H1 (cell line): ENCODE measurements around the gene PSME2. TPM values are rescaled to one million over a fixed set of nuclear protein-coding genes. Genes with fewer than 3 reads are reported as not detected.

Experiments
- ATF2 ChIP-seq: IDR thresholded peaks from 2 replicates; pipeline ENCODE4 v1.6.1; 2012; ENCODE audit warnings: low read length, inconsistent platforms
- CEBPB ChIP-seq: IDR thresholded peaks from 2 replicates; pipeline ENCODE4 v1.6.1; 2012; ENCODE audit warnings: low read depth, low read length
- GABPA ChIP-seq: IDR thresholded peaks from 2 replicates; pipeline ENCODE4 v1.6.1; 2011; ENCODE audit warnings: mild to moderate bottlenecking, low read length, moderate library complexity, borderline replicate concordance; ENCODE audit not compliant: insufficient read depth
- JUND ChIP-seq: IDR thresholded peaks from 2 replicates; pipeline ENCODE4 v1.6.1; 2011; ENCODE audit warnings: mild to moderate bottlenecking, improper control_type of control experiment, low read length
- PHF8 ChIP-seq: fragments of 200-600 bp; sonication (generic); conservative IDR thresholded peaks from 2 replicates; pipeline ENCODE4 v1.7.1; 2012; ENCODE audit warnings: low read depth, mild to moderate bottlenecking, inconsistent platforms, low read length, moderate library complexity
- SP2 ChIP-seq: IDR thresholded peaks from 2 replicates; pipeline ENCODE4 v1.6.1; 2012; ENCODE audit warnings: mild to moderate bottlenecking, low read length, inconsistent platforms
- polyA plus RNA-seq, 7 experiments: library from polyadenylated mRNA; depleted of rRNA in 3 of 7; stranded (reverse) in 5 of 7; unstranded in 2 of 7; fragments of >200 nt in 5 of 7; fragments of 200-250 nt in 2 of 7; gene quantifications; 1 replicate in 5 of 7; 2 replicates in 1 of 7; 4 replicates in 1 of 7; pipeline versions ENCODE4 v1.2.1 to v1.2.3, GENCODE V29; 2011 to 2013; ENCODE audit warnings: missing spikeins in 2 of 7, mixed read lengths in 2 of 7
- total RNA-seq: library from RNA; stranded (reverse); fragmentation: NEBNext Ultra II Directional; extraction: Animal tissue kit (Norgen Biotek cat#: 25700); gene quantifications from 2 replicates; pipeline ENCODE4 v1.2.1, GENCODE V29; 2021
- TF ChIP-seq, protein P1 (sequence below): fragments of 300-600 bp; sonication (generic); IDR thresholded peaks from 2 replicates; pipeline ENCODE4 v1.7.1; 2012; ENCODE audit warnings: low read length, moderate library complexity, mild to moderate bottlenecking, inconsistent platforms; ENCODE audit not compliant: insufficient replicate concordance

PSME2 gene
- total and polyA plus RNA-seq, 2 of the 8 experiments (the other 6 are each of a cell fraction or from before 2014, with no cell fraction given), result 71.8 to 111 TPM

GRCh38 chr14:24146453-24146977 is at the start of gene PSME2 (continued):
- TF ChIP-seq, protein P1, sequence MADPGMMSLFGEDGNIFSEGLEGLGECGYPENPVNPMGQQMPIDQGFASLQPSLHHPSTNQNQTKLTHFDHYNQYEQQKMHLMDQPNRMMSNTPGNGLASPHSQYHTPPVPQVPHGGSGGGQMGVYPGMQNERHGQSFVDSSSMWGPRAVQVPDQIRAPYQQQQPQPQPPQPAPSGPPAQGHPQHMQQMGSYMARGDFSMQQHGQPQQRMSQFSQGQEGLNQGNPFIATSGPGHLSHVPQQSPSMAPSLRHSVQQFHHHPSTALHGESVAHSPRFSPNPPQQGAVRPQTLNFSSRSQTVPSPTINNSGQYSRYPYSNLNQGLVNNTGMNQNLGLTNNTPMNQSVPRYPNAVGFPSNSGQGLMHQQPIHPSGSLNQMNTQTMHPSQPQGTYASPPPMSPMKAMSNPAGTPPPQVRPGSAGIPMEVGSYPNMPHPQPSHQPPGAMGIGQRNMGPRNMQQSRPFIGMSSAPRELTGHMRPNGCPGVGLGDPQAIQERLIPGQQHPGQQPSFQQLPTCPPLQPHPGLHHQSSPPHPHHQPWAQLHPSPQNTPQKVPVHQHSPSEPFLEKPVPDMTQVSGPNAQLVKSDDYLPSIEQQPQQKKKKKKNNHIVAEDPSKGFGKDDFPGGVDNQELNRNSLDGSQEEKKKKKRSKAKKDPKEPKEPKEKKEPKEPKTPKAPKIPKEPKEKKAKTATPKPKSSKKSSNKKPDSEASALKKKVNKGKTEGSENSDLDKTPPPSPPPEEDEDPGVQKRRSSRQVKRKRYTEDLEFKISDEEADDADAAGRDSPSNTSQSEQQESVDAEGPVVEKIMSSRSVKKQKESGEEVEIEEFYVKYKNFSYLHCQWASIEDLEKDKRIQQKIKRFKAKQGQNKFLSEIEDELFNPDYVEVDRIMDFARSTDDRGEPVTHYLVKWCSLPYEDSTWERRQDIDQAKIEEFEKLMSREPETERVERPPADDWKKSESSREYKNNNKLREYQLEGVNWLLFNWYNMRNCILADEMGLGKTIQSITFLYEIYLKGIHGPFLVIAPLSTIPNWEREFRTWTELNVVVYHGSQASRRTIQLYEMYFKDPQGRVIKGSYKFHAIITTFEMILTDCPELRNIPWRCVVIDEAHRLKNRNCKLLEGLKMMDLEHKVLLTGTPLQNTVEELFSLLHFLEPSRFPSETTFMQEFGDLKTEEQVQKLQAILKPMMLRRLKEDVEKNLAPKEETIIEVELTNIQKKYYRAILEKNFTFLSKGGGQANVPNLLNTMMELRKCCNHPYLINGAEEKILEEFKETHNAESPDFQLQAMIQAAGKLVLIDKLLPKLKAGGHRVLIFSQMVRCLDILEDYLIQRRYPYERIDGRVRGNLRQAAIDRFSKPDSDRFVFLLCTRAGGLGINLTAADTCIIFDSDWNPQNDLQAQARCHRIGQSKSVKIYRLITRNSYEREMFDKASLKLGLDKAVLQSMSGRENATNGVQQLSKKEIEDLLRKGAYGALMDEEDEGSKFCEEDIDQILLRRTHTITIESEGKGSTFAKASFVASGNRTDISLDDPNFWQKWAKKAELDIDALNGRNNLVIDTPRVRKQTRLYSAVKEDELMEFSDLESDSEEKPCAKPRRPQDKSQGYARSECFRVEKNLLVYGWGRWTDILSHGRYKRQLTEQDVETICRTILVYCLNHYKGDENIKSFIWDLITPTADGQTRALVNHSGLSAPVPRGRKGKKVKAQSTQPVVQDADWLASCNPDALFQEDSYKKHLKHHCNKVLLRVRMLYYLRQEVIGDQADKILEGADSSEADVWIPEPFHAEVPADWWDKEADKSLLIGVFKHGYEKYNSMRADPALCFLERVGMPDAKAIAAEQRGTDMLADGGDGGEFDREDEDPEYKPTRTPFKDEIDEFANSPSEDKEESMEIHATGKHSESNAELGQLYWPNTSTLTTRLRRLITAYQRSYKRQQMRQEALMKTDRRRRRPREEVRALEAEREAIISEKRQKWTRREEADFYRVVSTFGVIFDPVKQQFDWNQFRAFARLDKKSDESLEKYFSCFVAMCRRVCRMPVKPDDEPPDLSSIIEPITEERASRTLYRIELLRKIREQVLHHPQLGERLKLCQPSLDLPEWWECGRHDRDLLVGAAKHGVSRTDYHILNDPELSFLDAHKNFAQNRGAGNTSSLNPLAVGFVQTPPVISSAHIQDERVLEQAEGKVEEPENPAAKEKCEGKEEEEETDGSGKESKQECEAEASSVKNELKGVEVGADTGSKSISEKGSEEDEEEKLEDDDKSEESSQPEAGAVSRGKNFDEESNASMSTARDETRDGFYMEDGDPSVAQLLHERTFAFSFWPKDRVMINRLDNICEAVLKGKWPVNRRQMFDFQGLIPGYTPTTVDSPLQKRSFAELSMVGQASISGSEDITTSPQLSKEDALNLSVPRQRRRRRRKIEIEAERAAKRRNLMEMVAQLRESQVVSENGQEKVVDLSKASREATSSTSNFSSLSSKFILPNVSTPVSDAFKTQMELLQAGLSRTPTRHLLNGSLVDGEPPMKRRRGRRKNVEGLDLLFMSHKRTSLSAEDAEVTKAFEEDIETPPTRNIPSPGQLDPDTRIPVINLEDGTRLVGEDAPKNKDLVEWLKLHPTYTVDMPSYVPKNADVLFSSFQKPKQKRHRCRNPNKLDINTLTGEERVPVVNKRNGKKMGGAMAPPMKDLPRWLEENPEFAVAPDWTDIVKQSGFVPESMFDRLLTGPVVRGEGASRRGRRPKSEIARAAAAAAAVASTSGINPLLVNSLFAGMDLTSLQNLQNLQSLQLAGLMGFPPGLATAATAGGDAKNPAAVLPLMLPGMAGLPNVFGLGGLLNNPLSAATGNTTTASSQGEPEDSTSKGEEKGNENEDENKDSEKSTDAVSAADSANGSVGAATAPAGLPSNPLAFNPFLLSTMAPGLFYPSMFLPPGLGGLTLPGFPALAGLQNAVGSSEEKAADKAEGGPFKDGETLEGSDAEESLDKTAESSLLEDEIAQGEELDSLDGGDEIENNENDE, result no peak
- TF ChIP-seq PHF8 (0 out of 2 replicates have a peak, but pooled peaks have one; percentile 12), ATF2 (no peak), SP2 (no peak), CEBPB (no peak), JUND (no peak), GABPA (no peak)
